ENCODE results near the gene CSK. TPM values are rescaled to one million over a fixed set of nuclear protein-coding genes. Genes with fewer than 3 reads are reported as not detected.

Gene CSK
- total and polyA plus RNA-seq, 3 donors from 2014 or later = 41.5 to 45.6 (median 43.1) TPM

DNA sequence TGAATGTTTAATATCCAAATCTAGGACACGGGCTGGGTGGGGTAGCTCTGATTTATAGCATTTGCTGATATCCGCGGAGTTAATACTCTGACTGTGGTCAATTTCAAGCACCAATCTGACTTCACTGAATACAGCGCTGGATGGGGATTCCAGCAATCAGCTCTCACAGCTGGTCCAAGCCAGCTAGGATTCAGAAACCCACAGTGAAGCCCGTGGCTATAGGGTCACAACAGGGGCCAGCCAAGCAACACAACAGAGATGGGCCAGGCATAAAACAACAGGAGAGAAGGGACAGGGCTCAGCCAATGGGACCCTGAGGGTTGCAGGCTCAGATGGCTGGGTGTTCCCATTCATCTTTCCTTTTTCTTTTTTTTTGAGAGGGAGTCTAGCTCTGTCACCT is 25.4 kb downstream of the CSK start:
- H3K27ac ChIP-seq = no peak overlapping the region
- H3K4me3 ChIP-seq = no peak overlapping the region
- no peaks in the 10 kb centered on the region for H3K36me3 ChIP-seq (ENCODE audit: low read depth, missing control alignments)
- intact Hi-C loops (cut with DNase I; ENCODE audit: low total_unique reads) = no loop called here
- no peaks in the 10 kb centered on the region for H3K27me3 ChIP-seq
- 45 to 47% methylated on average over 5 of the region's 5 CpGs for WGBS, 2 donors
- H3K9me3 ChIP-seq = no peaks in the 10 kb centered on the region
- TF ChIP-seq, protein P1, sequence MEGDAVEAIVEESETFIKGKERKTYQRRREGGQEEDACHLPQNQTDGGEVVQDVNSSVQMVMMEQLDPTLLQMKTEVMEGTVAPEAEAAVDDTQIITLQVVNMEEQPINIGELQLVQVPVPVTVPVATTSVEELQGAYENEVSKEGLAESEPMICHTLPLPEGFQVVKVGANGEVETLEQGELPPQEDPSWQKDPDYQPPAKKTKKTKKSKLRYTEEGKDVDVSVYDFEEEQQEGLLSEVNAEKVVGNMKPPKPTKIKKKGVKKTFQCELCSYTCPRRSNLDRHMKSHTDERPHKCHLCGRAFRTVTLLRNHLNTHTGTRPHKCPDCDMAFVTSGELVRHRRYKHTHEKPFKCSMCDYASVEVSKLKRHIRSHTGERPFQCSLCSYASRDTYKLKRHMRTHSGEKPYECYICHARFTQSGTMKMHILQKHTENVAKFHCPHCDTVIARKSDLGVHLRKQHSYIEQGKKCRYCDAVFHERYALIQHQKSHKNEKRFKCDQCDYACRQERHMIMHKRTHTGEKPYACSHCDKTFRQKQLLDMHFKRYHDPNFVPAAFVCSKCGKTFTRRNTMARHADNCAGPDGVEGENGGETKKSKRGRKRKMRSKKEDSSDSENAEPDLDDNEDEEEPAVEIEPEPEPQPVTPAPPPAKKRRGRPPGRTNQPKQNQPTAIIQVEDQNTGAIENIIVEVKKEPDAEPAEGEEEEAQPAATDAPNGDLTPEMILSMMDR (IDR thresholded peaks at IDR 0.05) = no peak
- TF ChIP-seq POLR2A (IDR thresholded peaks at IDR 0.05) = no peak
- no peak for DNase-seq
- no peaks in the 10 kb centered on the region for H3K4me1 ChIP-seq

DNA sequence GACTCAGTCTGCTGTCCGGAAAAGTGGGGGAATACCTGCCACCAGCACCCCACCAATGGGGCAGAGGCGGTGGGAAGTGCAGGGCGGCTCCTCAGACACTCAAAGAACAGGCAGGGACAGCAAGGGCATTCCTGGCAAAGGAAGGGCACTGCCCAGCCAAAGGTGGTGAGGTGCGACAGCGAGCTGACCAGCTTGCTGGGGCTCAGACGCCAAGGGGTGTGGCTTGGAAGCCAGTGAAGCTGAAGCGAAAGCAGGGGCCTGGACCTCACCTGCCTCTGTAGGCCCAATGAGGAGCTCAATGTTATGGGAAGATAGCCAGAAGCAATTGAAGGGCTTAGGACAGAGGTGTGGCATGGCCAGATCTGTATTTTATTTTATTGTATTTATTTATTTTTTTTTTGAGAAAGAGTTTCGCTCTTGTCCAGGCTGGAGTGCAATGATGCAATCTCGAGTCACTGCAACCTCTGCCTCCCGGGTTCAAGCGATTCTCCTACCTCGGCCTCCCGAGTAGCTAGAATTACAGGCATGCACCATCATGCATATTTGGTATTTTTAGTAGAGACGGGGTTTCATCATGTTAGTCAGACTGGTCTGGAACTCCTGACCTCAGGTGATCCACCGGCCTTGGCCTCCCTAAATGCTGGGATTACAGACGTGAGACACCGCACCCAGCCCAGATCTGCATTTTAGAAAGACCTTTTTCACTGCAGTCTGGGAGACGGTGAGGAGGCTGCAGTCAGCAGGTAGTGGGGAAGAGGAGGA is 26.4 kb downstream of the CSK start:
- no peaks in the 10 kb centered on the region for H3K36me3 ChIP-seq (ENCODE audit: low read depth, missing control alignments)
- H3K27ac ChIP-seq = no peak overlapping the region
- WGBS, 2 donors = 88 to 89% methylated on average over 16 to 18 of the region's 18 CpGs
- H3K27me3 ChIP-seq = no peaks in the 10 kb centered on the region
- H3K4me3 ChIP-seq = no peak overlapping the region
- no peaks in the 10 kb centered on the region for H3K4me1 ChIP-seq
- H3K9me3 ChIP-seq = no peaks in the 10 kb centered on the region
- intact Hi-C loops (cut with DNase I; ENCODE audit: low total_unique reads) = no loop called here
- TF ChIP-seq, protein P1 (IDR thresholded peaks at IDR 0.05) = no peak
- no peak for TF ChIP-seq POLR2A (IDR thresholded peaks at IDR 0.05)
- DNase-seq = no peak

DNA sequence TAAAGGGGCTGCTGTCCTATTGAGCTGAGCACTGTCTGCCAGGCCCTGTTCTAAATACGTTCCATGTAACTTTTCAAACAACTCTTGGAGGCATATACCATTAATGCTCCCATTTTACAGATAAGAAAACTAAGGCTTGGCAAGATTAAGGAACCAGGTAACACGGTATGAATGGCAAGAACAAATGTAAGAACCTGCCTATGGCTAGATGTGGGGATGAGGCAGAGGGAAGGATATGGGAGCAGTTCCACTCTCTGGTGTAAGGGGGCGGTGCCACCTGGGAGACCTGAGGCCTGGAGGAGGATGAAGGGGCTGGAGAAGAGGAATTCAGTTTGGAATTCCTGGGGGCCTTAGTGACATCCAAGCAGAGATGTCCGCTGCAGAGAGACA is 27.0 kb downstream of the CSK start:
- no peaks in the 10 kb centered on the region for H3K36me3 ChIP-seq (ENCODE audit: low read depth, missing control alignments)
- WGBS, 2 donors = 76 to 82% methylated on average over 4 of the region's 4 CpGs
- H3K27ac ChIP-seq = no peak overlapping the region
- TF ChIP-seq, protein P1 (IDR thresholded peaks at IDR 0.05) = no peak
- intact Hi-C loops (cut with DNase I; ENCODE audit: low total_unique reads) = no loop called here
- H3K27me3 ChIP-seq = no peaks in the 10 kb centered on the region
- H3K4me1 ChIP-seq = no peaks in the 10 kb centered on the region
- no peak overlapping the region for H3K4me3 ChIP-seq
- no peaks in the 10 kb centered on the region for H3K9me3 ChIP-seq
- DNase-seq = no peak

DNA sequence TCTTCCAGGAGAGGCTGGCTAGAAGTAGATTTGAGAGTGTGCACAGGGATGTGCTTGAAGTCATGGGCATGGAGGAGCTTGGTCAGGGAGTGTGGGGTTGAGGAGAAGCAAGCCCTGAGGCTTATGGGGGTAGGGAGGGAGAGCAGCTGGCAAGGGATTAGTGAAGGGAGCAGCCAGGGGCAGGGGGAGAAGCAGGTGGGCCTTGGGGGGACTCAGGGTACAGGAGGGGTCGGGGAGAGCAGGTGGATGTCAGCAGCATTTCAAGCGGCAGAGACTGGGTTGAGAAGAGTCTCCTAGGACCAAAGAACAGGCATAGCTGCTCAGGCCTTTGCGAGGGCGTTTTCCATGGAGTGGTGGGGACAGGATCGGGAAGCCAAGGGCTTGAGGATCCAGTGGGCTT is 27.4 kb downstream of the CSK start:
- 88 to 91% methylated on average over 5 of the region's 5 CpGs for WGBS, 2 donors
- TF ChIP-seq, protein P1 (IDR thresholded peaks at IDR 0.05) = no peak
- no peak for TF ChIP-seq POLR2A (IDR thresholded peaks at IDR 0.05)
- no peaks in the 10 kb centered on the region for H3K9me3 ChIP-seq
- DNase-seq = no peak
- no peaks in the 10 kb centered on the region for H3K27me3 ChIP-seq
- no peak overlapping the region for H3K4me3 ChIP-seq
- no peak overlapping the region for H3K27ac ChIP-seq
- intact Hi-C loops (cut with DNase I; ENCODE audit: low total_unique reads) = no loop called here
- H3K36me3 ChIP-seq (ENCODE audit: low read depth, missing control alignments) = no peaks in the 10 kb centered on the region
- H3K4me1 ChIP-seq = no peaks in the 10 kb centered on the region

DNA sequence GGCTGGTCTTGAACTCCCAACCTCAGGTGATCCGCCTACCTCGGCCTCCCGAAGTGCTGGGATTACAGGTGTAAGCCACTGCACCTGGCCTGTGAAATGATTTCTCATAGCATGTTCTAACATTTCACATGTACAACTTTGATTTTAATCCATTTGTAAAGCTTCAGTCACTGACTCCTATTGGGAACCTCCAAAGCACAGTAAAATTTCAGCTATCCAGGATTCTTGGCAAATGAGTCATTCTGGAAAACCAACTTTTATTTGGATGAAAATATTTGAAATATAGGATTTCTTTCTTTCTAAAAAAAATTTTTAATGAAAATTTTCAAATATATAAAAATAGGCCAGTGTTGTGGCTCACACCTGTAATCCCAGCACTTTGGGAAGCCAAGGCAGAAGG is 28.1 kb downstream of the CSK start:
- DNase-seq = no peak
- H3K27me3 ChIP-seq = no peaks in the 10 kb centered on the region
- no peak overlapping the region for H3K4me3 ChIP-seq
- H3K4me1 ChIP-seq = no peaks in the 10 kb centered on the region
- 95 to 97% methylated on average over 3 of the region's 3 CpGs for WGBS, 2 donors
- intact Hi-C loops (cut with DNase I; ENCODE audit: low total_unique reads) = no loop called here
- H3K27ac ChIP-seq = no peak overlapping the region
- TF ChIP-seq, protein P1 (IDR thresholded peaks at IDR 0.05) = no peak
- no peak for TF ChIP-seq POLR2A (IDR thresholded peaks at IDR 0.05)
- no peaks in the 10 kb centered on the region for H3K36me3 ChIP-seq (ENCODE audit: low read depth, missing control alignments)
- no peaks in the 10 kb centered on the region for H3K9me3 ChIP-seq
